Measurements from ENCODE around the gene VCAM1. TPM values are rescaled to one million over a fixed set of nuclear protein-coding genes. Genes with fewer than 3 reads are reported as not detected.

The VCAM1 gene
- total and polyA plus RNA-seq, 11 donors, result 1.3 to 40.7 (median 3.9) TPM

DNA sequence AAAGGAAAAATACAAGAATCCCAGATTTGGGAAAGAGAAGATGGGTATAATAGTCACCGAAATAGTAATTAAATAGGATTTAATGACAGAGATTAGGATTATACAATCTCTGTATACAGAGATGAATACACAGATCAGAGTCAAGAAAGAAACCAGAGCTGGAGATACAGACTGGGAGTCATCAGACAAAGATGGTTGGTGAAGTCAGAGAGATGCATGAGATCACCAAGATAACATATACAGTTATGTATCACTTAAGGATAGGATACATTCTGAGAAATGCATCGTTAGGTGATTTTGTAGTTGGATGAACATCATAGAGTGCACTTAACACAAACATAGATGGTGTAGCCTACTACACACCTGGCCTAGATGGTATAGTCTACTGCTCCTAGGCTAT, 49.8 kb downstream of the VCAM1 start:
- no peaks in the 10 kb centered on the region for H3K27me3 ChIP-seq
- peak overlapping the region in 1 of 12 donors; percentile 27 for H3K27ac ChIP-seq
- peaks cover 0 to 23% (median 7%) of the 10 kb centered on the region in 12 donors for H3K4me1 ChIP-seq
- ATAC-seq (no peak), DNase-seq (no peak)
- H3K4me3 ChIP-seq, result no peak overlapping the region
- TF ChIP-seq, protein P1, sequence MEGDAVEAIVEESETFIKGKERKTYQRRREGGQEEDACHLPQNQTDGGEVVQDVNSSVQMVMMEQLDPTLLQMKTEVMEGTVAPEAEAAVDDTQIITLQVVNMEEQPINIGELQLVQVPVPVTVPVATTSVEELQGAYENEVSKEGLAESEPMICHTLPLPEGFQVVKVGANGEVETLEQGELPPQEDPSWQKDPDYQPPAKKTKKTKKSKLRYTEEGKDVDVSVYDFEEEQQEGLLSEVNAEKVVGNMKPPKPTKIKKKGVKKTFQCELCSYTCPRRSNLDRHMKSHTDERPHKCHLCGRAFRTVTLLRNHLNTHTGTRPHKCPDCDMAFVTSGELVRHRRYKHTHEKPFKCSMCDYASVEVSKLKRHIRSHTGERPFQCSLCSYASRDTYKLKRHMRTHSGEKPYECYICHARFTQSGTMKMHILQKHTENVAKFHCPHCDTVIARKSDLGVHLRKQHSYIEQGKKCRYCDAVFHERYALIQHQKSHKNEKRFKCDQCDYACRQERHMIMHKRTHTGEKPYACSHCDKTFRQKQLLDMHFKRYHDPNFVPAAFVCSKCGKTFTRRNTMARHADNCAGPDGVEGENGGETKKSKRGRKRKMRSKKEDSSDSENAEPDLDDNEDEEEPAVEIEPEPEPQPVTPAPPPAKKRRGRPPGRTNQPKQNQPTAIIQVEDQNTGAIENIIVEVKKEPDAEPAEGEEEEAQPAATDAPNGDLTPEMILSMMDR (IDR thresholded peaks at IDR 0.05), result no peak
- TF ChIP-seq POLR2A (IDR thresholded peaks at IDR 0.05), result no peak
- H3K9me3 ChIP-seq, result no peaks in the 10 kb centered on the region
- H3K36me3 ChIP-seq, result no peaks in the 10 kb centered on the region
- 89 to 99% (median 94%) methylated on average over 2 of the region's 2 CpGs for WGBS, 4 donors
- intact Hi-C loops (cut with DNase I), result no loop called here

DNA sequence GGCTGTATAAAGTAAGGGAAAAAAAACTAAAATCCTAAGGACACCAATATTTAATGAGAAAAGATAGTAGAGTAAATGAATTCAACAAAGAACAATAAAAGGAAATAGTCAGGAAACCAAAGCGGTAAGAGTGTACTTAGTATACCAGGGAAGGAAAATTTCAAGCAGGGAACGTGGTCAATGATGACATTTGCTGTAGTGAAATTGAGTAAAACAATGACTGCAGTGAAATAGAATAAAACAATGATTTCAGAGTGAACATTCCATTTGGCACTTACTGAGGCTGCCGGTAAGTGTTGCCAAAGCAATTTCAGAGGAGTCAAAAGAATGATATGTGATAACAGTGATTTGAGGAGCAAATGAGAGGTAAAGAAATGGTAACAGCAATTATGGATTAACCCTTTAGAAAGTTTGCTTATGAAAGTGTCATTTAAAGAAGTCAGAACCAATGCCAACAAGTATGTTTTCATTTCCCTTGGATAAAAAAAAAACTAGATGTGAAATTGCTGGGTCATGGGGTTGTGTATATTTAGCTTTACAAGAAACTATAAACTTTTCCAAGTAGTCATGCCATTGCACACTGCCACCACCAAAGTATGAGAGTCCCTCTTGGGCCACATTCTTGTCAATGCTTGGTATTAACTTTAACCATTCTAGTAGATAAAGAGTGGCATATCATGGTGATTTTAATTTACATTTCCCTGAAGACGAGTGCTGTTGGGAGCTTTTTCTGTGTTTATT, 50.5 kb downstream of the VCAM1 start:
- peaks cover 0 to 23% (median 7%) of the 10 kb centered on the region in 12 donors for H3K4me1 ChIP-seq
- no peak for TF ChIP-seq POLR2A (IDR thresholded peaks at IDR 0.05)
- TF ChIP-seq, protein P1 (IDR thresholded peaks at IDR 0.05), result no peak
- H3K4me3 ChIP-seq, result no peak overlapping the region
- no peaks in the 10 kb centered on the region for H3K36me3 ChIP-seq
- no peaks in the 10 kb centered on the region for H3K27me3 ChIP-seq
- ATAC-seq (peak in 1 of 4 donors; percentile 53), DNase-seq (no peak)
- peak overlapping the region in 2 of 12 donors; percentile 35 to 47 for H3K27ac ChIP-seq
- 32 to 37% (median 36%) methylated on average over 4 of the region's 4 CpGs for WGBS, 4 donors
- intact Hi-C loops (cut with DNase I), result no loop called here
- no peaks in the 10 kb centered on the region for H3K9me3 ChIP-seq

- 90 to 94% (median 91%) methylated on average over 3 of the region's 3 CpGs for WGBS, 4 donors
- Histone ChIP-seq H3K4me3 (no peak overlapping the region), H3K27ac (no peak overlapping the region), H3K36me3 (no peaks in the 10 kb centered on the region), H3K9me3 (no peaks in the 10 kb centered on the region), H3K4me1 (peaks cover 0 to 15% (median 7%) of the 10 kb centered on the region in 12 donors), H3K27me3 (no peaks in the 10 kb centered on the region)
- DNase-seq (no peak), ATAC-seq (no peak)
- intact Hi-C loops (cut with DNase I), result no loop called here
- TF ChIP-seq, protein P1 (IDR thresholded peaks at IDR 0.05), result no peak
- TF ChIP-seq POLR2A (IDR thresholded peaks at IDR 0.05), result no peak
These were observed 53.9 kb downstream of the VCAM1 start for GRCh38 chr1:100773444-100773843.

GRCh38 chr1:100774370-100774769, 54.8 kb downstream of the VCAM1 start:
- Histone ChIP-seq H3K4me3 (no peak overlapping the region), H3K9me3 (no peaks in the 10 kb centered on the region), H3K27ac (no peak overlapping the region), H3K4me1 (peaks cover 0 to 15% (median 7%) of the 10 kb centered on the region in 12 donors), H3K36me3 (no peaks in the 10 kb centered on the region), H3K27me3 (no peaks in the 10 kb centered on the region)
- no peak for DNase-seq
- intact Hi-C loops (cut with DNase I), result no loop called here
- WGBS, 4 donors, result 82 to 96% (median 95%) methylated on average over 1 of the region's 1 CpG
- no peak for ATAC-seq
- TF ChIP-seq, protein P1 (IDR thresholded peaks at IDR 0.05), result no peak
- no peak for TF ChIP-seq POLR2A (IDR thresholded peaks at IDR 0.05)

All from heart left ventricle (tissue), 16 donors.